Suprapubic skin (tissue), 4 donors: Measurements from ENCODE around the gene EXTL1. TPM values are rescaled to one million over a fixed set of nuclear protein-coding genes. Genes with fewer than 3 reads are reported as not detected.

Source experiments
- DNase-seq, 2 donors: peaks; one replicate each; pipeline ENCODE4 v3.0.0-alpha.2; 2019; ENCODE audit warnings: low spot score in 2 of 2
- H3K27ac ChIP-seq: fragments of 200-600 bp; sonication (generic); one replicate; pipeline ENCODE4 v1.5.1; 2019
- H3K27me3 ChIP-seq: fragments of 200-600 bp; sonication (generic); one replicate; pipeline ENCODE4 v1.5.1; 2019
- H3K36me3 ChIP-seq: fragments of 200-600 bp; sonication (generic); one replicate; pipeline ENCODE4 v1.5.1; 2019
- H3K4me1 ChIP-seq: fragments of 200-600 bp; sonication (generic); one replicate; pipeline ENCODE4 v1.5.1; 2019
- H3K4me3 ChIP-seq: fragments of 200-600 bp; sonication (generic); one replicate; pipeline ENCODE4 v1.5.1; 2019; ENCODE audit warnings: mild to moderate bottlenecking
- H3K9me3 ChIP-seq: fragments of 200-600 bp; sonication (generic); one replicate; pipeline ENCODE4 v1.5.1; 2019
- EP300 ChIP-seq: sonication (generic); formaldehyde crosslinking; IDR thresholded peaks from one replicate; pipeline ENCODE4 v1.6.1; 2017; ENCODE audit warnings: antibody characterized with exemption
- POLR2A ChIP-seq, 2 donors: fragments of 450-650 bp; IDR thresholded peaks; one replicate each; pipeline ENCODE4 v1.6.1; 2017; ENCODE audit warnings: antibody characterized with exemption in 2 of 2, mild to moderate bottlenecking in 2 of 2, moderate library complexity in 2 of 2
- POLR2AphosphoS5 ChIP-seq, 3 donors: sonication (generic); formaldehyde crosslinking; IDR thresholded peaks; one replicate each; pipeline ENCODE4 v1.6.1; 2017; ENCODE audit warnings: antibody characterized with exemption in 3 of 3
- WGBS: methylation state at CpG from one replicate; pipeline ENCODE4 v1.1.5; 2018; 5-methylcytosine and 5-hydroxymethylcytosine counted together
- total RNA-seq, 4 donors: library from RNA; depleted of rRNA; stranded (reverse); fragments of >200 nt; gene quantifications; one replicate each; pipeline ENCODE4 v1.1.0, GENCODE V29; 2016
- TF ChIP-seq, protein P1 (sequence below), 2 donors: fragments of 200-600 bp in 1 of 2; fragments of 450-650 bp in 1 of 2; sonication (generic) in 1 of 2; IDR thresholded peaks; one replicate each; pipeline ENCODE4 v1.5.1; 2016 to 2019; ENCODE audit warnings: antibody characterized with exemption in 2 of 2, mild to moderate bottlenecking in 1 of 2, moderate library complexity in 1 of 2

Gene EXTL1, protein sequence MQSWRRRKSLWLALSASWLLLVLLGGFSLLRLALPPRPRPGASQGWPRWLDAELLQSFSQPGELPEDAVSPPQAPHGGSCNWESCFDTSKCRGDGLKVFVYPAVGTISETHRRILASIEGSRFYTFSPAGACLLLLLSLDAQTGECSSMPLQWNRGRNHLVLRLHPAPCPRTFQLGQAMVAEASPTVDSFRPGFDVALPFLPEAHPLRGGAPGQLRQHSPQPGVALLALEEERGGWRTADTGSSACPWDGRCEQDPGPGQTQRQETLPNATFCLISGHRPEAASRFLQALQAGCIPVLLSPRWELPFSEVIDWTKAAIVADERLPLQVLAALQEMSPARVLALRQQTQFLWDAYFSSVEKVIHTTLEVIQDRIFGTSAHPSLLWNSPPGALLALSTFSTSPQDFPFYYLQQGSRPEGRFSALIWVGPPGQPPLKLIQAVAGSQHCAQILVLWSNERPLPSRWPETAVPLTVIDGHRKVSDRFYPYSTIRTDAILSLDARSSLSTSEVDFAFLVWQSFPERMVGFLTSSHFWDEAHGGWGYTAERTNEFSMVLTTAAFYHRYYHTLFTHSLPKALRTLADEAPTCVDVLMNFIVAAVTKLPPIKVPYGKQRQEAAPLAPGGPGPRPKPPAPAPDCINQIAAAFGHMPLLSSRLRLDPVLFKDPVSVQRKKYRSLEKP
- total RNA-seq, result 1 to 10 TPM; 1.6 to 9.5 (median 4.2) TPM

GRCh38 chr1:26021647-26022403 lies at the start of gene EXTL1:
Gene EXTL1, plus strand, starts transcription at chr1:26021775. Its CDS starts 872 bp downstream, at chr1:26022647.
- H3K4me3 ChIP-seq, result peak within 1 kb of the TSS; percentile 18
- peaks cover 19% of the 10 kb centered on the region for H3K4me1 ChIP-seq
- no peak for TF ChIP-seq POLR2AphosphoS5 (IDR thresholded peaks at IDR 0.05)
- TF ChIP-seq POLR2A (IDR thresholded peaks at IDR 0.05), result no peak
- TF ChIP-seq, protein P1, sequence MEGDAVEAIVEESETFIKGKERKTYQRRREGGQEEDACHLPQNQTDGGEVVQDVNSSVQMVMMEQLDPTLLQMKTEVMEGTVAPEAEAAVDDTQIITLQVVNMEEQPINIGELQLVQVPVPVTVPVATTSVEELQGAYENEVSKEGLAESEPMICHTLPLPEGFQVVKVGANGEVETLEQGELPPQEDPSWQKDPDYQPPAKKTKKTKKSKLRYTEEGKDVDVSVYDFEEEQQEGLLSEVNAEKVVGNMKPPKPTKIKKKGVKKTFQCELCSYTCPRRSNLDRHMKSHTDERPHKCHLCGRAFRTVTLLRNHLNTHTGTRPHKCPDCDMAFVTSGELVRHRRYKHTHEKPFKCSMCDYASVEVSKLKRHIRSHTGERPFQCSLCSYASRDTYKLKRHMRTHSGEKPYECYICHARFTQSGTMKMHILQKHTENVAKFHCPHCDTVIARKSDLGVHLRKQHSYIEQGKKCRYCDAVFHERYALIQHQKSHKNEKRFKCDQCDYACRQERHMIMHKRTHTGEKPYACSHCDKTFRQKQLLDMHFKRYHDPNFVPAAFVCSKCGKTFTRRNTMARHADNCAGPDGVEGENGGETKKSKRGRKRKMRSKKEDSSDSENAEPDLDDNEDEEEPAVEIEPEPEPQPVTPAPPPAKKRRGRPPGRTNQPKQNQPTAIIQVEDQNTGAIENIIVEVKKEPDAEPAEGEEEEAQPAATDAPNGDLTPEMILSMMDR (IDR thresholded peaks at IDR 0.05), result no peak
- no peak for TF ChIP-seq EP300
- WGBS, result 35% methylated on average over 8 of the region's 15 CpGs
- no peak for DNase-seq
- H3K9me3 ChIP-seq, result no peaks in the 10 kb centered on the region
- H3K27ac ChIP-seq, result no peak within 1 kb of the TSS
- H3K36me3 ChIP-seq, result no peaks in the 10 kb centered on the region
- no peaks in the 10 kb centered on the region for H3K27me3 ChIP-seq

- 91% methylated on average over 1 of the region's 1 CpG for WGBS
- no peaks in the 10 kb centered on the region for H3K27me3 ChIP-seq
- no peak for DNase-seq
- no peak overlapping the region for H3K27ac ChIP-seq
- no peak overlapping the region for H3K4me3 ChIP-seq
- TF ChIP-seq POLR2A (IDR thresholded peaks at IDR 0.05) (no peak), EP300 (no peak), POLR2AphosphoS5 (IDR thresholded peaks at IDR 0.05) (no peak)
- TF ChIP-seq, protein P1 (IDR thresholded peaks at IDR 0.05), result no peak
- H3K9me3 ChIP-seq, result no peaks in the 10 kb centered on the region
- peaks cover 89% of the 10 kb centered on the region for H3K36me3 ChIP-seq
- no peaks in the 10 kb centered on the region for H3K4me1 ChIP-seq
Observed at GRCh38 chr1:25971811-25972180, 49.8 kb upstream of the EXTL1 start.

DNA sequence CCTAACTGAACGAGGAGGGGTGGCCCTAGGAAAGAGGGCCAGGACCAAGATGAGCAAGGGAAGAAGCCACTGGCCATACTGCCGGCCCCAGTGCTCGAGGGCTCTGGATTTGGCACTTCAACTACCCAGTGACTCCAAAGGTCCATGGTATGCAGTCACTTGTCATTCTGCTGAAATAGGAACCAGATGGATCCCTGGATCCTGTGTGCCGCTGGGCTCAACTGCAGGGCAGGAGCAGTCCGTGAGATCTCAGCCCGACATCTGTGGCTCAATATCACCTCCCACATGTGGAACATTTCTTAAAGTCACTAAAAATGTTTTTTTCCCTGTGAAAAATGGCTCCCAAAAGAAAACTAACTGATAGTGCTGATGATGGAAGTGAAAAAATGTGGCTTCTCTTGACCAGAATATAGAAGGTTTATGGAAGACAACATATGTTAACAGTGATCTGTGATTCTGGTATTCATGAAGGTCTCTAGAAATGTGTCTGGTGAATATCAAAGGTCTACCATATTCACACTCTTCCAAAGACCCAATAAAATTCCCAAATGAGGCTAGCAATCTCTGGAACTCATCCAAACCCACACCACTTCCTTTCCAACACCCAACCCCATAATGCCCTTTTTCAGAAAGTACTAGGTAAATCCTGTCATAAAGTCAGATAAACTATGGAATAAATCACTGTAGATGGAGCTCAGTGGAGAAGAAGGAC lies 47.8 kb upstream of the EXTL1 start:
- H3K9me3 ChIP-seq, result no peaks in the 10 kb centered on the region
- no peaks in the 10 kb centered on the region for H3K4me1 ChIP-seq
- no peak for TF ChIP-seq POLR2AphosphoS5 (IDR thresholded peaks at IDR 0.05)
- no peak for TF ChIP-seq POLR2A (IDR thresholded peaks at IDR 0.05)
- H3K36me3 ChIP-seq, result peaks cover 79% of the 10 kb centered on the region
- DNase-seq, result no peak
- H3K4me3 ChIP-seq, result no peak overlapping the region
- no peak overlapping the region for H3K27ac ChIP-seq
- no peaks in the 10 kb centered on the region for H3K27me3 ChIP-seq
- WGBS, result 88% methylated on average over 6 of the region's 6 CpGs

DNA sequence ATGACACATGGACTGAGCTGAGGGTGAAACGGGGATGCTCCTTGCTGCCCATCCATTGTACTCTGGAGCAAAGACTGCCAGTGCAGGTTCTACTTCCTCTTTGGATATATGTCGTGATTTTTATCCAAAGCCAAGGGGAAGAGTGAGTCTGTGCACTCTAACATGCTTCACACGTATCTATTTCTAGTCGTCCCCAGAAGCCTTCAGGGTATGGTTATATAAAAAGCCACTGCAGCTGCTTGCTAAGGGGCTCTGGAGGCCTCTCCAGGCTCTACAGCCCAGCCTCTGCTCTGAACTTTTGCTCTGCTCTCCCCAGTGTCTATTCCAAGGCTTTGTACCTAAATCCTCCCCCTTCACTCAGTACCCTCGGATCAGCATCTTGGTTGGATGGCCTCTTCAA lies 43.8 kb upstream of the EXTL1 start:
- TF ChIP-seq POLR2AphosphoS5 (IDR thresholded peaks at IDR 0.05), result no peak
- TF ChIP-seq, protein P1 (IDR thresholded peaks at IDR 0.05), result no peak
- TF ChIP-seq POLR2A (IDR thresholded peaks at IDR 0.05), result no peak
- no peak for TF ChIP-seq EP300
- Histone ChIP-seq H3K36me3 (peaks cover 77% of the 10 kb centered on the region), H3K4me1 (no peaks in the 10 kb centered on the region), H3K27me3 (no peaks in the 10 kb centered on the region), H3K27ac (no peak overlapping the region), H3K9me3 (no peaks in the 10 kb centered on the region), H3K4me3 (no peak overlapping the region)
- DNase-seq, result no peak
- 90% methylated on average over 5 of the region's 5 CpGs for WGBS

DNA sequence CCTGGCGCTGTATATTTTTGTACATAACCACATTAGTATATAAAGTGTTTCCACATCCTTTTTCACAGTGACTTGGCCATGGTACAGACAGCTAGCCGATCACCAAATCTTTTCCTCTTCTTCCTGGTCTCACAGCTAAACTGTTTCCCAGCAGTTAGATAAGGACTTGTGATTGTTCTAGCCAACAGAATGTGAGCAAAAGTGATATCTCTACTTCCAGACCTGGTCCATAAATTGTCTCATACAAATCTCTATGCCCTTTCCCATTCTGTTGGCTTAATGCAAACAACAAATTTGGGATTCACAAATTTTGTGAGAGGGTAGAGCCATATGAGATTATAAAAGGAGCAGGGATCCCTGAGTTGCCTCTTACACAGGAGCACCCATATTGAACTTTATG lies 43.2 kb upstream of the EXTL1 start:
- no peak for DNase-seq
- Histone ChIP-seq H3K9me3 (no peaks in the 10 kb centered on the region), H3K4me3 (no peak overlapping the region), H3K36me3 (peaks cover 77% of the 10 kb centered on the region), H3K4me1 (no peaks in the 10 kb centered on the region), H3K27me3 (no peaks in the 10 kb centered on the region), H3K27ac (no peak overlapping the region)
- 90% methylated on average over 2 of the region's 2 CpGs for WGBS
- TF ChIP-seq POLR2A (IDR thresholded peaks at IDR 0.05) (no peak), EP300 (no peak), POLR2AphosphoS5 (IDR thresholded peaks at IDR 0.05) (no peak)
- TF ChIP-seq, protein P1 (IDR thresholded peaks at IDR 0.05), result no peak
